Esophagus mucosa (tissue), 1 donor: Measurements from ENCODE around the gene SAMD4A. TPM values are rescaled to one million over a fixed set of nuclear protein-coding genes. Genes with fewer than 3 reads are reported as not detected.

Experiments
- ATAC-seq: fragments of 200-7000 bp; cut with Tn5 transposase; one replicate; pipeline ENCODE4 v1.9.1; 2020
- total RNA-seq: library from RNA; stranded (reverse); gene quantifications from one replicate; pipeline ENCODE4 v1.2.4, GENCODE V29; 2023
- donor health status: DM: yes; HTN: yes; CAD: no.

SAMD4A gene
- total RNA-seq, 1 donor from 2014 or later, result 1.5 TPM

DNA sequence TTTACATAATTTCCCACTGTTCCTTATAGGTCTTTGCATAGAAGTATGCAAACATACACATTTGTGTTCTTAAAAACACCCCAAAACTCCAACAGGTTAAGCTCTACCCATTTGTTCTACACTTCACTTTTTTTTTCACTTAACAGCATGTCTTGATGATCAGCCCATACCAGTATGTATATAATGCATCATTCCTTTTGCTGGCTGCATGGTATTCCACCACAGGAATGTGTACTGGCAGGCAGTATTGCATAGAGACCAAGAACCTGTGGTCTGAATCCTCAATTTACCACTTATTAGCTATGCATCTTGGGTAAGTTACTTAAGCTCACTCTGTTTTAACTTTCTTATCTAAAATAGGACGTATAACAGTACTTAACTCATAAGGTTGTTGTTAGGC lies 65.5 kb downstream of the SAMD4A start:
- no peak for ATAC-seq

DNA sequence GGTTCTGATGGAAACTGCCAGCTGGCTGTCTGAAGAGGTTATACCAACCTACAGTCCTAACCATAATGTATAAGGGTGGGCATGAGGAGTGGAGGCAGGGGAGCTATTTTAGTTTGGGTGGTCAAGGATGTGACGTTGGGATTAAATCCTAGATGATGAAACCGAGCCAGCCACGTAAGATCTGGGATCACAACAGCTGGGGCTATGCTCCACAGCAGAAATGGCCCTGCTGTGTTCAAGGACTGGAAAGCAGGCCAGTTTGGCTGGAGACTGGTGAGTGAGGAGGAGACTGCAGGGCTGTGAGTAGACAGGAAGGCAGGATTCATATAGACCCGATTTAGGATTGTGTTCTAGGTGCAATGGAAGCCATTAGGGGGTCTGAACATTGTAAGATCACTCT lies 66.1 kb downstream of the SAMD4A start:
- no peak for ATAC-seq

DNA sequence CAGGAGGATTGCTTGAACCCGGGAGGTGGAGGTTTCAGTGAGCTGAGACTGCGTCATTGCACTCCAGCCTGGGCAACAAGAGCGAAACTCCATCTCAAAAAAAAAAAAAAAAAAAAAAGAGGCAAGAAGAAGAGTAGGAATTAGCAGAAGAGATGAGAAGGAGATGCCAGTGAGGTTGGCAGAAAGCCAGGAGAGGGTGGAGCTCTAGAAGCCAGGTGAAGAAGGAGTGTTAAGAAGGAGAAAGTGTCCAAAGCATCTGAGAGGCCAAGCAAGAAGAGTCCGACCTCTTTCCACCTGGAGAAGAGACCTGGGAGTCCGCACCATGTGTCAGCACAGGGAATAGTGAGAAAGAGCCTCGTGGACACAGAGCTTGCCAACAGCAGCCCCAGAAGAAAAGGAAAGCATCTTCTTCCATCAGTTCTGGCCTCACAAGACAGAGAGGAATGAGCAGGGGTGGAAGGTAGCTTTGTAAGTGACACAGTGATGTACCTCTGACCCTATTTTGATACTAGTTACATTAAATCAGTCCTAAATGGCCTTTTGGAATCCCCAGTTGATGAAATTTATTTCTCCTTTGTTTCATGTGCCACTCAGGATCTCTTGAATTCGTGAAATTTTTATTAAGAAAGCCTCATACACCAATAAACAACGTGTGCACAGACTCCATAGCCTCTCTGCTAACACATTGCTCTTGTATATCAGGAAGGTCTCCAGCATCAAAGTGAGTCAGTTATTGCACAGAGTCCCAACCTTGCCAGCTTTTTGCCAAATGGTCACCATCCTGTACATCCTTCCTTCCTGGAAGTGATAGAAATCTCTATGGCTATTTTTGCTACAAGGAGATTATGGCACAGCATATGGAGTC lies 70.6 kb downstream of the SAMD4A start:
- ATAC-seq, result no peak

DNA sequence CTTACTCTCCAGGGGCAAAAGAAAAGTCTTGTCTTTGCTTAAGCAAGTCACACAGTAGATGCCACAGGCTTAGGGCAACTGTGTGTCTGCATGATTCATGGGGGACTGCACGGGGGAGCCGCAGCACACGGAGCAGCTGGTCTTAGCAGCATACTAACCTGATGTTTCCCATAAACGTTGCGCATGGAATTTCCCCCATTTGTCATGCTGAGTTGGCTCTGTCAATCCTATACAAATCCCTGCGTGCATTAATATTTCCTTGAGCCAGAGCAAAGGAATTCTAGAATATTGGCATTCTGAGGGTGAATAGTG lies 71.2 kb downstream of the SAMD4A start:
- no peak for ATAC-seq

DNA sequence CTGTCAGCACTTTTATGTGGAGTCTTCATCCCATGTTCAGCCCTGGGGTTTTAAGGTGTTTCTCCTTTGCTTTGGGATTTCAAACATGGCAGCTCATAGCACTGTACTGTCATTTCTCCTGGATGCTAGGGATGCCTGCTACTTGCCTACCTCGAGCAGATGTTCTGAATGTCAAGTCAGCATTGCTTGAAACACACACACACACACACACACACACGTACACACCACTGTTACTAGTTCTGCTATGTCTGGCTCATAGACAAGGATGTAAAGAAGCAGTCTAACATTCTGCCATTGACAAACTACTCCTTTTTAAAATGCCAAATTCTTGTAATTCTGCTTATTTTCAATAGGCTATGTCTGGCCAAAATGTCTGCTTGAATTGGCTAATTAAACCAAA lies 72.7 kb downstream of the SAMD4A start:
- no peak for ATAC-seq

DNA sequence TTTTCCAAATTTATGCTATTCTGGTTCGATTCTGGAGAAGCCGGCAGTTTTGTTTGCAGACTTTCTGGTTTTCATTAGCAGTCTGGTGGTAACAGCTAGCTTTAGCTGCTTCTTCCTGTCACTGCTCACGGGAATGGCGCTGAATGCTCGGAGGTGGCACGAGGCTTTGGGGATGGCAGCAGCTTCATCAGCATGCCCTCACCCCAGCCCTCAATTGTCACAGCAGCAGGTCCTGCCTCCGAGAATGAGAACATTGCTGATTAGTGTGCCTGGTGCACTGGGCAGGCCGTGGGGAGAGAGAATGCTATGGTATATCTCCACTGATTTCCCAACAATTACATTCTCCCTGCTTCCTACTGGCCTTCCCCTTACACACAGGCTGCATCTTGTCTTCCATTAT lies 73.6 kb downstream of the SAMD4A start:
- ATAC-seq, result no peak

DNA sequence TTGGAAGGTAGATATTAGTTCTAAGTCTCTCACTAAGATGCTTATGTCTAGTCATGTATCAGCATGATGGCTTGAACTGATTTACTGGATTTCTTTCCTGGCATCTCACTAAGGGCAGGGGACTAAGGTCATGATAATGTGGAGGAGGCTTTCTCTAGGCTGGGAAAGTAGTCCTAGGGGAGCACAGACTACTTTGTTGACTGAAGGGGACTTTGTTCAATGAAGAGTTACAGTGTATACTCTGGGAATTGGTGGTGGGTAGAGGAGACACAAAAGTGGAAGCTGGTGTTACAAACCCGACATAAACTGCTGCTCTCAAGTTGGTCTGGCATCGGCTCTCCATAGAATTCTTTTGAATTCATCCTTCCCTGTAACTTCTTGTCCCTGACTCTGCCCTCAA lies 75.2 kb downstream of the SAMD4A start:
- no peak for ATAC-seq

DNA sequence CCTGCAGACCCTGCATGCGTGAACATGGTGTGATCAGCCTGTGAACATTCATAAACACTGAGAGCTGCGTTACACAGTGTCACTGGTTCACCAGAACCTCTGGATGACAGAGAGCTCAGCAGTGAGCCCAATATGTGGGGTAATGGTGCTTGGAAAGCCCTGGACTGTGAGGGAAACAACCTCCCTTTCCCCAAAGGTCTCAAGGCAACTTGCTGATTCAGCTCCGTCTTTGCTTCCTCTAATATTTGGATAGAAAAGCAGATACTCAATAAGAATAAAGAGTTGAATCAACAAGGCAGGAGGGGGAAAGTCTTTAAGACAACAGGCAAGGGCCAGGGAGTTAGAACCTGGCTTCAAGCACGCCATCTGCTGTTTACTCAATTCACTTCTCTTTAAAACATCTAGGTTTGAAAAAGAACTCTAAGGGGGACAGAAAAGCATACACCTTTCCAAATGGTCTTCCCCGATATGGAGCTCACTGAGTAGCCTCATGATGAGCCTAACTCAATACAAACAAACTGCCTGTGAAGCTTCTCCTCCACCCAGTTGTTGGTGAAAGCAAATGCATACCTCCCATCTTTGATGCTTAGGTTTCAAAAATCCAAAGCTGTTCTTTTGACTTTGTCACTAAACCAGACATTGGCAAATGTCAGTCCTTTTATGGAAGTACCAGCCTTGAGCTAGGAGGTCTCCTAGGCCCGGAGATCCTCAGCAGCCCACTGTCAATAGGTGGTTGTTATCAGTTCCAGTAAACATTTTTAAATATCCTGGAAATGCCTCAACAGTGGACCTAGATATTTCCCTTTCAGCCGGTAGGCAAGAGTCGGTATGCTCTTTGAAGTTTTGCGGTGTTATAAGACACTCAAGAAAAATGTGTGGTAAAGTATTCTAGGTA lies 76.1 kb downstream of the SAMD4A start:
- ATAC-seq, result no peak

DNA sequence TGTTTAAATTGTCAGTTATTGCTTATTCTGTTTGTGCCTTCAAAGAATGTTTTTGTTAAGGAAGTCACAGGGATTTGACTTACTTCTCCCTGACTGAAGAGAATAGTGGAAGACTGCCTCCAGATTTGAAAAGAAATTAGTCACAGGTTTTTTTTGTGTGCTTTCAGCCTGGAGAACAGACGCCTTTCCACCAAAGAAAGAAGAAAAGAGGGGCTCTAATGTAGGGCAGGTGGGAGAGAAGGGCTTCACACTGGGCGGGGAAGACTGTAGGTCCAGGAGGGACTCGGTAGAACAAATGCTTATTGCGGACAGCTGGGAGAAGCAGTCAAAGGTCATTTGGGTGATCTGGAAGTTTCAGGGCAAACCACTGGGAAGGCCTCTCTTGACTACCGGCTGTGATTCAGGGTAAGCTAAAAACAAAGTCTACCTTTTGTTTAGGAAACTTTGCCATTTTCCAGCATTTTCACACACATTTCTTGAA lies 76.8 kb downstream of the SAMD4A start:
- ATAC-seq, result no peak

DNA sequence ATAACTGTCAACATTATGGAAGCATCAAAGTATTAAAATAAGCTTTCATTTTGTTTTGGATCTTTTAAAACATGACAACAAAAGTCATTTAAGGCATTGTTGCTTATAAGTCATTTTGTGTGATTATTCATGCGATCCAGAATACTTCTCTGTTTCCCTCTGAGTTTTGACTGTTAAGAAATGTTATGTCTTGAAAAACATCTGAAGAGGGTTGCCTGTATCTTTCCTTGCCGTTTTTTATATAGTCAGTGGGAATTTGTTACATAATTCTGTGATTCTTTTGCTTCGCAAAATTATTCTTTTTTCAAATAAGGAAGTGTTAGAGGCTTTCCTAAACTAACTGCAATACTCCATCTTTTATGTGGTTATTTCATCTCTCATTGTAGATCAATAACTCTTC lies 78.7 kb downstream of the SAMD4A start:
- ATAC-seq, result no peak

DNA sequence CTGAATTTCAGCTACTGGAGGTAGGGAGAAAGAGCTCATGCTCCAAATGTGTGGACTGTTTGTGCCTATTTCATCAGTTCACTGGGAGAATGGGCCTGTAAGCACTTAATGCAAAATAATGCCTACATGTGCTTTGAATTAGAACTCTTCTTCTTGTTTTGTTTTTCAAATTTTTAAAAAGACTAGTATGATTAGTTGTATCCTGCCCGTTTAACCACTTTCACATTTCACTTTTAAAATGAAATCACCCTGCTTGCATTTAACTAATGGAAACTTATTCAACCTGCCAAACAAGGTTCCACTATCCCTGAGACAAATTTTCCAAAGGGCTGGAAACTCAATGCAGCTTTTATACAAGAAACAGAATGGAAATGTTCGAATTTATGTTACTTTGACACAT lies 79.7 kb downstream of the SAMD4A start:
- no peak for ATAC-seq

DNA sequence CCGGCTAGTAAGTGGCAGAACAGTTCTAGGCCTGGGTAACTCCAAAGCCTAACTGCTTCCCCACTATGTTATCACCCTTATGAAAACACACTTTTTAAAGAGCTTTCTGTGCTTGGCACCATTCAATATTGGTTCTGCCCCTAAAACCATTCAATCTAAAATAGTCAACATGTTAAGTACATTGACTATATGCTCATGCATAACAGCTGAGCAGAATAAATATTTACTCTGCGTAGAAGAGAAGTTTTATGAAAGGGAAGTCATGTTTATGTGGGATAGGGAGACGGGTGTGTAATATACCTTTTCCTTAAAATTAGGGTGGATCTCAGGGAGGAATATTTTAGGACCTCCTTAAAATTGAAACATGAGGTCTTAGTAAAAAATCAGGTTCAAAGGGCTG lies 80.5 kb downstream of the SAMD4A start:
- no peak for ATAC-seq

DNA sequence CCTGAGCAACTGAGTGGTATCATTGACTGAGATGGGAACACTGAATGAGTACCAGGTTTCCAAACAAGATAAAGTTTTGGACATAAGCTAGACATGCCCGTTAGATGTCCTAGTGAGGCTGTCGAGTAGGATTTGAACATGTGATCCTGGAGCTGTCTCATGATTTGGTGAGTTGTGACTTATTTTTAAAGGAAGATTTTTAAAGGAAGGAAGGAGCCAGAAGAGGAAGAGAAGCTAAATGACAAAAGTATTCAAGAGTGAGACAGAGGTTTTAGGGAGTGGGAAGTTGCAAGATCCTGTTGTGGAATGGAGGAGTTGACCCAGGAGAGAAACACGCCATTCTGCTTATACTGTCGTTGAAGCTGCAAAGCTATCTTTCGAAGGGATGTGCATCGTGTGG lies 82.1 kb downstream of the SAMD4A start:
- ATAC-seq, result no peak

DNA sequence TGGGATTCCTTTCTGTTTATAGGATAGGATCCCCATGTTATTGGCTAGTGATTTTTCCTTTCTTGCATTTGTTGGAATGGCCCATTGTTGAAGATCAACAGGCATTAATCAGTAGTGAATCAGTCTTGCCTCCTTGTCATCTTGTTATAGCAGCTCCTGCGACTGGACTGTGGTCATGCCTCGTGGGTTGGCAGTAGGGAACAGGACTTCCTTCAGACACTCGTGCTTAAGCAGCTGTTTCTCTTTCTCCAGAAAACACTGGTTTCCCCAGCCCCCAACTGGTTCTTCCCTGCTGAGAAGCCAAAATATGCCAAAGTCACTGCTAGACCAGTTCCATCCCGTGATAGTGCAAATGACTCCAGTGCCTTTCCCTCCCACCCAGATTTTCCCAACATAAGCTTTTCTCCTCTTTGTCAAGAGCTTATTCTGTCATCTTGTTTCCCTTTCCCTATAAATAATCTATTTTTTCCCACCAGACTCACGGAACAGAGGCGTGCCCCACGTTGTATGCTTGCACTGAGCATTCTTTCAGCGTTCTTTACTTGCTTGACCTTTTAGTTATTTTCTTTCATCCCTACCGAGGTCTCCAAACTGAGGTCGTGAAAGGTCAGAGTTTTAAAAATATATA lies 83.5 kb downstream of the SAMD4A start:
- ATAC-seq, result no peak

DNA sequence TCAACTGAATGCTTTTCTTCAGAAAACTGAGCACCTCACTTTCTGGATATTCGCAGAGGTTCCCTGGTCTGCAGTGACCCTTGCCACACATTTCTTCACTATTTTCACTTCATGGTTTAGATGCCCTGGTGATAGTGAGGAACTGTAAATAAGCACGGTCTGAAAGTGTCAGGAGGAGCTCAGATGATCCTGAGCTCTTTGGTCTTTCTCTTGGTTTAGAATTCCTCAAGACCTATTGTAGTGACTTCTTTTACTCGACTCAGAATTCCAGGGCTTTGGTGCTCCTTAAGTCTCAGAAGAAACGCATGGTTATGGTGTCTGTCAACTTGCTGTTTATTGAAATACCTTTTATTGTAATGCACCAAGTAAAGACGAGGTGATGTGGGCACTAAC lies 84.0 kb downstream of the SAMD4A start:
- no peak for ATAC-seq

DNA sequence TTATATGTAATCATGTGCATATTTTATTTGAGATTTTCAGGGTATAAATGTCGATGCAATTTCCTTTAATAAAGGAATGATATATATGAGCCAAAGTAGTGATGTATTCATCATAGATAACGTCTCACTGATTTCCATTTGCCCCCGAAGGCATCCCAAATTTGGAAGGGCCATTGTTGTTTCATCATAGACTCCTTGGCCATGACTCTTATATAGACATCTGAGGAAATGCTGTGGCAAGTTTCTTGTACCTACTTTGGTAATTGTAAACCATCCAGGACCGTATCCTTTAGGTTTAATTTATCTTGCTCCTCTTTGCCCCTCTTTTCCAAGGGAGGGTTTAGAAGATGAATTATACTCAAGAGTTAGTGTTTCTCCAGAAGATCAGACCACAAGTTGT lies 84.7 kb downstream of the SAMD4A start:
- ATAC-seq, result no peak

DNA sequence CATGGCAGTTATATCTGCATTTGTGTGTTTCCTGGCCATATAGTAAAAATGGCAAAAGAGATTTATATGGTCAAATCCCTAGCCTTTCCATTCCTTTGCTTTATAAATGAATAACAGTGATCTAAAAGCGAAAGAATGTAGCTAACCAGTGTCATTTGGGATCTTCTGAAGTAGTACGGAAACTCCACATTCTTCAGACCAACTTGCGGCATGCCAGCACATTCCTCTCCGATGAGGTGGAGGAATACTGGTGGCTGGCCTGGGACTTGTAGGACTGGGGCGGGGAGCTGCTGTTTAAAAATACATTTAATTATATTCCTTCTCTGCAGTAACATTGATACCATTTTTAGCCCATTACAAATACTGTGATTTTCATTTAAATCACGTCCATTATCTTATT lies 85.3 kb downstream of the SAMD4A start:
- ATAC-seq, result peak; percentile 83

DNA sequence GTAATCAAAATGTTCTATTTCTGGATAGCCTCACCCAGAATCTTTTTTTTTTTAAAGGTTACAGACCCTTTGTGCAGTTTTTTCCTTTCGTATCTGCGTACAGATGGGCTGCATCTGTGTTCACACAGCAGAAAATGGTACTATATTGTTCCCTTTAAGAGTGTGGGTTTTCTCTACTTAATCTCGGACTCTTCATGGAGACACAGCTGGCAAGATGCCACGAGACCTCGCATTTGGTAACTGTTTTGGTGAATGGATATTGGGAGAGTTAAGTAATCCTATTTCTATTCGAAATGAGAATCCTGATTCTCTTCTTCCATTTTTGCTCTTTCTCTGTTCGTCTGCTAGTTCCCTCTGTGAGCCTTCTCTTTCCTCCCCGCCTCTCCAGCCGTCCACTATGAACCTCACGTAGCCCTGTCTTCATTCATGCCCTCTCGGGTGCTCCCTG lies 85.7 kb downstream of the SAMD4A start:
- ATAC-seq, result no peak

DNA sequence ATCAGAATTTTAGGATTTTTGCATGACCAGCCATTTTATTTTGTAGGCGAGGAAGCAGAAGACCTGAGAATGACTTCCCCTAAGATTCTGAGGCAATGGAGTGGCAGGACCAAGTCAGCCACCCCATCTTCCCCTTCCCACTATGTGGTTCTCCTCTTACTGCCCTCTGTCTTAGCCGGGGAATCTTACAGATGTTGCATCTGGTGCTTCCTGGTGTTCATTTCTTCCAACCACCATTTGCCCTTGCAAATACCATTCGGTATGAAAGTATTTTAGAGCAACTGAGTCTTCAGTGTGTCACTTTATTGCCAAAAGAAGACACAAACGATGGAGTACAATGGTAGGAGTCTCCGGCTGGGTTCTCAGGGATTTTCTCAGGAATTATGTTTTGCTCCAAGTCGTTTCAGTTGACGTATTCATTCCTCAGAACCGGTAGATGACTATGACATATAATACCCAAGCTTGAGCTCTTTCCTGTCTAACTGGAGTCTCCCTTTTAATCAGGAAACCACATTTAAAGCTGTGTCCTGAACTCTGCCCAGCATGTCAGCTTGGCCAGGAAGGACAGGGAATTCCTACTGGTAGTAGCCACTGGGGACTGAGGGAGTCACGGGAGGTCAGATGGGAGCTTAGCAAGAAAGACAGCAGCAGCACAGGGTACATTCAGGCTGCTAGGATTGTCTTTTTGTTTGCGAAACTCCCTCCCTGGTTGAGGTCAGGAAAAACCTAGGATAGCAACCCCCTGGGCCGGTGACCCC lies 87.0 kb downstream of the SAMD4A start:
- ATAC-seq, result peak; percentile 47

DNA sequence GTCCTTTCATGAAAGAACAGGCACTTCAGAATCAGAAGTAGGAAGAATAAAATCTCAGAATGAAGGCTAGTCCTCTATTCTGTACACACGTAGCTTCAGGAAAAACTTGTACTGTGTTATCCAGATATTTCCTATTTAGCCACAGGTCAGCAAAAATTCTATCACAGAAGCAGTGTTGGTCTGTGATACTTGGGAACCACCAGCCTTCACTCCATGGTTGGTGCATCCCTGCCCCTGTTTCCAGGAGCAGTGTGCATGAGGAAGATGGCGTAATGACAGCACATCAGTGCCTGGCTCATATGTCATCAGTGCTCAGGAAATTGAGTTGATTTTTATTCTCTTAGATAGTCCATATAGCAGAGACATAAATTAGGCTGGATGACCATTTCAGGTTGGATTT lies 87.7 kb downstream of the SAMD4A start:
- no peak for ATAC-seq

DNA sequence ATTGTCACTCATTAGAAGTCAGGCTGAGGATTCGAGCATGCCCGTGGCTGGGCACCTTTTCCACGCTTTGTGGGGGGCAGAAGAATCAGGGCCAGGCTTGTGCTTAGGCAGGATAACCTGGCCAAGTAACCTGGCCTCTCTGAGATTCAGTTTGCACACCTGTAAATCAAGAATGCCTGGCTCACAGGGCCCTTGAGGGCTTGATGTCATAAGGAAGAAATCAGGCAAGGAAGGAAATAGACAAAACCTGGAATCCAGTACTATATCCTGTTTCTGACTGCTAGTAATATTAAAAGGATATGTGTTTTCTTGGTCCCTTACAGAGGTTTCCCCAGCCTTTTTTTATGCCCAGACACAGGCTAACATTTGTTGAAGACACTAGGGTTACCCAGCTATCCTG lies 91.9 kb downstream of the SAMD4A start:
- ATAC-seq, result no peak

DNA sequence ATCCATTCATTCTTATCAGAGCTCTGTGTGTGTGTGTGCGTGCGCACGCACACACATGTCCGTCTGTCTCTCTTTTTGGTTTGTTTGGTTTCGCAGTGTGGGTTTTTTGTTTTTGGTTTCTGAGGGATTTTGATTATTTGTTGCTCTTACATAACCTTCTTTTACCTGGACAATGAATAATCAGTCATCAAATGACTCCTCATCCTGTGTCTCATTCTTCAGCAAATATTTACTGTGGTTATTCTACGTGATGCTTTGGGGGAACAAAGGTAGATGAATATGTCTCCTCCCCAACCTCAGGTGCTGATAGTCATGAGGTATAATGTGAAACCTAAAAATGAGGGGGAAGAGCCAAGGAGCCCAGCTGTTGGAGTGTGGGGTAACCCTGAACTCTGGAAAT lies 92.4 kb downstream of the SAMD4A start:
- peak; percentile 51 for ATAC-seq
